K562 (cell line): ENCODE measurements around the gene EZH2. TPM values are rescaled to one million over a fixed set of nuclear protein-coding genes. Genes with fewer than 3 reads are reported as not detected.
A peak's percentile ranks its signal among the peaks of the same experiment; 100 is the strongest.

Source experiments
- ATAC-seq: fragments of 200-7000 bp; cut with Tn5 transposase; 3 replicates; pipeline ENCODE4 v1.9.1; 2020; ENCODE audit warnings: moderate library complexity
- BruUV-seq: library from RNA; stranded (reverse); fragments of 400-500 nt; replicated peaks from 2 replicates; lab custom pipeline; 2021; lab: Mats Ljungman, UMichigan
- CTCF ChIA-PET: fragments of 300-600 bp; formaldehyde crosslinking; extraction: SDS; loops from one replicate; lab custom pipeline; 2021; ENCODE audit warnings: low intra/inter-chr PET ratio; lab: Yijun Ruan, JAX
- POLR2A ChIA-PET: fragments of 300-600, 350-650 bp; sonication (Branson Sonifier 250); formaldehyde crosslinking; extraction: SDS; loops from one replicate; lab custom pipeline; 2021; ENCODE audit warnings: antibody characterized with exemption, inconsistent platforms; lab: Yijun Ruan, JAX
- DNase-seq, 4 experiments: peaks; one replicate each; pipeline versions ENCODE4 v3.0.0 to v3.0.0-alpha.2; 2011 to 2018; ENCODE audit warnings: low spot score in 3 of 4, mixed read lengths in 3 of 4; ENCODE audit errors: extremely low read depth in 1 of 4
- FAIRE-seq: peaks from 2 replicates; lab custom pipeline; 2011; peaks lifted over from hg19 to GRCh38; lab: Jason Lieb, UNC
- H2AFZ ChIP-seq: 2 replicates; pipeline ENCODE4 v1.6.0; 2011; ENCODE audit warnings: low read depth, low read length, control low read depth, inconsistent platforms
- H3K27ac ChIP-seq: fragments of 200-600 bp; 3 replicates; pipeline ENCODE4 v1.8.0; 2011; ENCODE audit warnings: low read depth, mild to moderate bottlenecking, control low read depth, inconsistent platforms, low read length, moderate library complexity, mixed read lengths; ENCODE audit errors: extremely low read depth
- H3K27me3 ChIP-seq, 2 experiments: fragments of 300-600 bp in 1 of 2; 2 replicates in 1 of 2; 3 replicates in 1 of 2; pipeline versions ENCODE4 v1.6.0 to v1.8.0; 2011; ENCODE audit warnings: inconsistent platforms in 2 of 2, low read length in 2 of 2, mild to moderate bottlenecking in 1 of 2, mixed read lengths in 1 of 2, moderate library complexity in 1 of 2; ENCODE audit not compliant: control insufficient read depth in 2 of 2, insufficient read depth in 2 of 2
- H3K36me3 ChIP-seq: fragments of 300-600 bp; 3 replicates; pipeline ENCODE4 v1.8.0; 2011; ENCODE audit warnings: mild to moderate bottlenecking, low read length, inconsistent platforms; ENCODE audit not compliant: control insufficient read depth, insufficient read depth
- H3K4me1 ChIP-seq, 2 experiments: fragments of 200-600 bp in 1 of 2; replicated peaks in 1 of 2; 2 replicates in 1 of 2; 3 replicates in 1 of 2; pipeline versions ENCODE4 v1.5.1 to v1.8.0; 2011; ENCODE audit warnings: inconsistent platforms in 2 of 2, low read length in 2 of 2, mild to moderate bottlenecking in 1 of 2, mixed read lengths in 1 of 2, moderate library complexity in 1 of 2; ENCODE audit not compliant: control insufficient read depth in 2 of 2, insufficient read depth in 2 of 2
- H3K4me2 ChIP-seq: 2 replicates; pipeline ENCODE4 v1.6.1; 2011; ENCODE audit warnings: low read length, control low read depth, inconsistent platforms, mixed read lengths; ENCODE audit not compliant: insufficient read depth
- H3K4me3 ChIP-seq: fragments of 200-600 bp; sonication (generic), shearing (Covaris generic); 2 replicates; pipeline ENCODE4 v1.5.1; 2016; ENCODE audit warnings: control low read depth, inconsistent platforms
- H3K79me2 ChIP-seq: fragments of 200-600 bp; 3 replicates; pipeline ENCODE4 v1.8.0; 2011; ENCODE audit warnings: low read length, inconsistent platforms; ENCODE audit not compliant: control insufficient read depth, insufficient read depth
- H3K9ac ChIP-seq, 2 experiments: 2 replicates each; pipeline versions ENCODE4 v1.6.0 to v1.6.1; 2011; ENCODE audit warnings: low read depth in 2 of 2, low read length in 2 of 2, control low read depth in 1 of 2, inconsistent platforms in 1 of 2, mild to moderate bottlenecking in 1 of 2, mixed read lengths in 1 of 2; ENCODE audit not compliant: insufficient read depth in 1 of 2
- H3K9me1 ChIP-seq: one replicate; pipeline ENCODE4 v1.6.0; 2011; ENCODE audit warnings: inconsistent platforms, mild to moderate bottlenecking, low read length, moderate library complexity; ENCODE audit not compliant: control insufficient read depth, insufficient read depth
- H3K9me3 ChIP-seq: replicated peaks from 2 replicates; pipeline ENCODE4 v1.5.1; 2011; ENCODE audit warnings: low read depth, low read length, inconsistent platforms; ENCODE audit not compliant: control insufficient read depth, insufficient read depth
- H4K20me1 ChIP-seq: replicated peaks from 2 replicates; pipeline ENCODE4 v1.6.1; 2011; ENCODE audit warnings: low read length, inconsistent platforms, mixed read lengths; ENCODE audit not compliant: control insufficient read depth, insufficient read depth
- NFIC ChIP-seq: fragments of 450-650 bp; IDR thresholded peaks from 2 replicates; pipeline ENCODE4 v1.6.1; 2017; ENCODE audit warnings: mild to moderate bottlenecking, inconsistent platforms
- POLR2H ChIP-seq: IDR thresholded peaks from 2 replicates; pipeline ENCODE4 v1.6.1; 2016; ENCODE audit warnings: missing genetic modification characterization, low read depth, mild to moderate bottlenecking, control low read depth, missing compliant biosample characterization, moderate library complexity
- ZNF143 ChIP-seq: sonication (generic); formaldehyde crosslinking; IDR thresholded peaks from 2 replicates; pipeline ENCODE4 v1.9.0; 2022; ENCODE audit warnings: mild to moderate bottlenecking, missing genetic modification reagents
- ZNF507 ChIP-seq: conservative IDR thresholded peaks from 2 replicates; pipeline ENCODE4 v1.6.1; 2017; ENCODE audit warnings: missing genetic modification characterization, missing compliant biosample characterization
- WGBS: fragments of 100-300 bp; shearing (Covaris generic); methylation state at CpG from one replicate; pipeline ENCODE4 v1.1.6; 2016; ENCODE audit warnings: low coverage, mixed read lengths; ENCODE audit not compliant: insufficient coverage; ENCODE audit errors: missing lambda C conversion rate; 5-methylcytosine and 5-hydroxymethylcytosine counted together
- in situ Hi-C: fragments of 300-500 bp; cut with MboI; formaldehyde crosslinking; loops from 4 replicates; pipeline ENCODE4 v1.15.0; 2018; ENCODE audit warnings: inconsistent platforms, mixed read lengths
- intact Hi-C: fragments of 100-400 bp; cut with micrococcal nuclease; formaldehyde crosslinking; loops from 2 replicates; pipeline ENCODE4 v1.14.2; 2022
- polyA plus RNA-seq, 8 experiments: library from polyadenylated mRNA; depleted of rRNA in 4 of 8; stranded (reverse) in 5 of 8; unstranded in 3 of 8; fragments of >200 nt; fragmentation: Nextera tagmentation in 2 of 8; fragmentation: Illumina TruSeq in 1 of 8; extraction: Ambion mirVana in 2 of 8; extraction: Trizol in 1 of 8; gene quantifications; 2 replicates each; pipeline versions ENCODE4 v1.2.1 to v1.2.3, GENCODE V29; 2011 to 2014; ENCODE audit warnings: inconsistent platforms in 1 of 8, missing spikeins in 1 of 8
- total RNA-seq, 7 experiments: library from RNA; depleted of rRNA in 6 of 7; stranded (reverse); fragments of >200 nt in 6 of 7; fragmentation: Illumina TruSeq in 2 of 7; extraction: Trizol in 2 of 7; gene quantifications; 2 replicates each; pipeline versions ENCODE4 v1.2.1 to v1.2.3, GENCODE V29; 2011 to 2021; ENCODE audit warnings: low replicate concordance in 1 of 7
- TF ChIP-seq, protein P1 (sequence below), 2 experiments: IDR thresholded peaks in 1 of 2; conservative IDR thresholded peaks in 1 of 2; 2 replicates each; pipeline ENCODE4 v1.6.1; 2016; ENCODE audit warnings: low read depth in 2 of 2, mild to moderate bottlenecking in 1 of 2, missing compliant biosample characterization in 1 of 2, missing genetic modification characterization in 1 of 2, moderate library complexity in 1 of 2

EZH2 gene
- total and polyA plus RNA-seq, 9 of the 15 experiments (the other 6 are each of a cell fraction or from before 2014, with no cell fraction given) = 48.7 to 175 (median 98.6) TPM

DNA sequence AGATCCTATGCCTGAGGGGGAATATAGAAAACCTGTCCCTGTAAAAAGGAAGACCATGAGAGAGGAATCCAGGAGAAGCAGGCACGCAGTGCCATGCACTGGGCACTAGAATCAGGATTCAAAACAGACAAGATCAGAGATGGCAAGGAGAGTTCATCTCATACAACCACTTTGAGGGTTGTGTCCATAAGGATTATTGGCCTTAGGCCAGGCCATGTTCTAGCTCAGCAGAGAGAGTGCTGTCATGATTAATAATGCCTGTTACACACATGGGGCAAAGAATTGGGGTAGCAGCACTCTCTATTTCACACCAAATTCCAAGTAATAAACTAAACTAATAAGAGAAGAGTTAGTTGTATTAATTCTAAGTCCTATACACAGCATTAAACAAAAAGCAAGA, 29.1 kb downstream of the EZH2 start:
- no peak overlapping the region for H2AFZ ChIP-seq
- 83% methylated on average over 1 of the region's 1 CpG for WGBS
- H3K79me2 ChIP-seq = peaks cover 96% of the 10 kb centered on the region
- intact Hi-C loops (no loop called here), in situ Hi-C loops (no loop called here)
- DNase-seq (no peak), FAIRE-seq (no peak), ATAC-seq (no peak)
- H3K9me3 ChIP-seq = no peaks in the 10 kb centered on the region
- H3K4me3 ChIP-seq = no peak overlapping the region
- peaks cover 4% of the 10 kb centered on the region; the same call in 2 of the 3 replicates for H3K36me3 ChIP-seq
- H3K9ac ChIP-seq = no peak overlapping the region
- TF ChIP-seq ZNF507 (tag) (0 out of 2 replicates have a peak, but pooled peaks have one; percentile 12), POLR2H (tag) (no peak), ZNF143 (CRISPR knock-in tag) (no peak), NFIC (peak; percentile 90)
- TF ChIP-seq, protein P1, sequence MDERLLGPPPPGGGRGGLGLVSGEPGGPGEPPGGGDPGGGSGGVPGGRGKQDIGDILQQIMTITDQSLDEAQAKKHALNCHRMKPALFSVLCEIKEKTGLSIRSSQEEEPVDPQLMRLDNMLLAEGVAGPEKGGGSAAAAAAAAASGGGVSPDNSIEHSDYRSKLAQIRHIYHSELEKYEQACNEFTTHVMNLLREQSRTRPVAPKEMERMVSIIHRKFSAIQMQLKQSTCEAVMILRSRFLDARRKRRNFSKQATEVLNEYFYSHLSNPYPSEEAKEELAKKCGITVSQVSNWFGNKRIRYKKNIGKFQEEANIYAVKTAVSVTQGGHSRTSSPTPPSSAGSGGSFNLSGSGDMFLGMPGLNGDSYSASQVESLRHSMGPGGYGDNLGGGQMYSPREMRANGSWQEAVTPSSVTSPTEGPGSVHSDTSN (CRISPR knock-in tag; IDR thresholded peaks at IDR 0.05; ENCODE audit: low read depth) = no peak
- TF ChIP-seq, protein P1 (tag; conservative IDR thresholded peaks at IDR 0.05; ENCODE audit: low read depth) = 0 out of 2 replicates have a peak, but pooled peaks have one; percentile 46
- BruUV-seq = no TSS peak
- H3K27ac ChIP-seq = no peak overlapping the region
- H3K4me1 ChIP-seq = peaks cover 10 to 42% of the 10 kb centered on the region in 2 experiments
- H3K27me3 ChIP-seq = no peaks in the 10 kb centered on the region
- ChIA-PET CTCF (no interaction called here), POLR2A (interaction anchor here (0.9 to 1.0 kb wide), 4 partner anchors 23 to 60 kb away, joined by 3 to 4 read pairs (median 4); no protein-coding TSS in a partner anchor)
- H3K4me2 ChIP-seq = no peak overlapping the region
- H3K9me1 ChIP-seq = peaks cover 5% of the 10 kb centered on the region
- H4K20me1 ChIP-seq = peaks cover 49% of the 10 kb centered on the region
